ENCODE measurements around the gene ILF3.

DNA sequence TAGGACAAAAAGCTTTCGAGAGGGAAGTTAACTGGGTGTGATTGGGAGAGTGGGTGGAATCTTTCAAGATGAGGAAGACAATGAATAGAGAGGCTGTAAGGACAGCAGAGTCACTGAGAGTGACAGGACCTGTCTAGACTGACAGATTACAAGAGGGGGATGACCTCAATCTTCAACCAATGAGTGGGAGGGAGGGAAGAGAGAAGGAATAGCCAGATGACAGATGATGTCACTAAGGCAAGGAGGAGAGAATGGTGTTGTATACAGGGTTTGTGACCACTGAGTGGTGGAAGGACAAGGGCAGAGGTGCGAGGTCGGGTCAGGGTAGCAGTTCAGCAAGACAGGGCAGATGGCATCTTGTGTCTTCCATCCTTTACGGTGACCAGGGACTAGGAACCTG lies 5.8 kb upstream of the ILF3 start:
- no peak for TF ChIP-seq POLR2A (IDR thresholded peaks at IDR 0.05)
- TF ChIP-seq, protein P1, sequence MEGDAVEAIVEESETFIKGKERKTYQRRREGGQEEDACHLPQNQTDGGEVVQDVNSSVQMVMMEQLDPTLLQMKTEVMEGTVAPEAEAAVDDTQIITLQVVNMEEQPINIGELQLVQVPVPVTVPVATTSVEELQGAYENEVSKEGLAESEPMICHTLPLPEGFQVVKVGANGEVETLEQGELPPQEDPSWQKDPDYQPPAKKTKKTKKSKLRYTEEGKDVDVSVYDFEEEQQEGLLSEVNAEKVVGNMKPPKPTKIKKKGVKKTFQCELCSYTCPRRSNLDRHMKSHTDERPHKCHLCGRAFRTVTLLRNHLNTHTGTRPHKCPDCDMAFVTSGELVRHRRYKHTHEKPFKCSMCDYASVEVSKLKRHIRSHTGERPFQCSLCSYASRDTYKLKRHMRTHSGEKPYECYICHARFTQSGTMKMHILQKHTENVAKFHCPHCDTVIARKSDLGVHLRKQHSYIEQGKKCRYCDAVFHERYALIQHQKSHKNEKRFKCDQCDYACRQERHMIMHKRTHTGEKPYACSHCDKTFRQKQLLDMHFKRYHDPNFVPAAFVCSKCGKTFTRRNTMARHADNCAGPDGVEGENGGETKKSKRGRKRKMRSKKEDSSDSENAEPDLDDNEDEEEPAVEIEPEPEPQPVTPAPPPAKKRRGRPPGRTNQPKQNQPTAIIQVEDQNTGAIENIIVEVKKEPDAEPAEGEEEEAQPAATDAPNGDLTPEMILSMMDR (IDR thresholded peaks at IDR 0.05): no peak

Data from lower leg skin (tissue), 3 donors.